Rectal smooth muscle tissue (tissue), 1 donor: ENCODE data around the gene KCNT1.

Experiments
- H3K27ac ChIP-seq: one replicate; pipeline ENCODE4 v1.7.0; 2013; ENCODE audit warnings: low read depth, low read length, inconsistent platforms
- H3K27me3 ChIP-seq: one replicate; pipeline ENCODE4 v1.7.0; 2013; ENCODE audit warnings: low read length; ENCODE audit not compliant: control insufficient read depth, insufficient read depth
- H3K36me3 ChIP-seq: one replicate; pipeline ENCODE4 v1.7.0; 2013; ENCODE audit warnings: low read length; ENCODE audit not compliant: control insufficient read depth, insufficient read depth
- H3K4me1 ChIP-seq: one replicate; pipeline ENCODE4 v1.7.0; 2013; ENCODE audit warnings: low read length; ENCODE audit not compliant: control insufficient read depth, insufficient read depth
- H3K4me3 ChIP-seq: one replicate; pipeline ENCODE4 v1.7.0; 2013; ENCODE audit warnings: low read length
- H3K9ac ChIP-seq: one replicate; pipeline ENCODE4 v1.7.0; 2013; ENCODE audit warnings: low read length

Gene KCNT1

GRCh38 chr9:135695036-135695435 is 6.9 kb upstream of the KCNT1 start:
- no peaks in the 10 kb centered on the region for H3K27me3 ChIP-seq
- H3K4me3 ChIP-seq = no peak overlapping the region
- H3K36me3 ChIP-seq = no peaks in the 10 kb centered on the region
- no peak overlapping the region for H3K27ac ChIP-seq
- H3K4me1 ChIP-seq = no peaks in the 10 kb centered on the region
- H3K9ac ChIP-seq = no peak overlapping the region

- H3K9ac ChIP-seq = no peak overlapping the region
- H3K27ac ChIP-seq = no peak overlapping the region
- H3K27me3 ChIP-seq = no peaks in the 10 kb centered on the region
- no peak overlapping the region for H3K4me3 ChIP-seq
- no peaks in the 10 kb centered on the region for H3K36me3 ChIP-seq
- no peaks in the 10 kb centered on the region for H3K4me1 ChIP-seq
These were observed 6.3 kb upstream of the KCNT1 start for GRCh38 chr9:135695642-135696041.

GRCh38 chr9:135696446-135696845 is 5.5 kb upstream of the KCNT1 start:
- Histone ChIP-seq H3K9ac (no peak overlapping the region), H3K4me1 (no peaks in the 10 kb centered on the region), H3K27ac (no peak overlapping the region), H3K36me3 (no peaks in the 10 kb centered on the region), H3K4me3 (no peak overlapping the region), H3K27me3 (no peaks in the 10 kb centered on the region)

GRCh38 chr9:135697226-135697625 is 4.8 kb upstream of the KCNT1 start:
- H3K27me3 ChIP-seq = no peaks in the 10 kb centered on the region
- no peak overlapping the region for H3K27ac ChIP-seq
- no peak overlapping the region for H3K4me3 ChIP-seq
- H3K9ac ChIP-seq = no peak overlapping the region
- no peaks in the 10 kb centered on the region for H3K4me1 ChIP-seq
- no peaks in the 10 kb centered on the region for H3K36me3 ChIP-seq

- H3K4me1 ChIP-seq = no peaks in the 10 kb centered on the region
- H3K9ac ChIP-seq = no peak overlapping the region
- no peaks in the 10 kb centered on the region for H3K36me3 ChIP-seq
- peaks cover 6% of the 10 kb centered on the region for H3K27me3 ChIP-seq
- no peak overlapping the region for H3K4me3 ChIP-seq
- H3K27ac ChIP-seq = no peak overlapping the region
These were observed 3.7 kb upstream of the KCNT1 start for GRCh38 chr9:135698236-135698635.

- no peaks in the 10 kb centered on the region for H3K4me1 ChIP-seq
- no peak overlapping the region for H3K27ac ChIP-seq
- no peak overlapping the region for H3K9ac ChIP-seq
- no peak overlapping the region for H3K4me3 ChIP-seq
- H3K27me3 ChIP-seq = peaks cover 8% of the 10 kb centered on the region
- H3K36me3 ChIP-seq = no peaks in the 10 kb centered on the region
These were observed 3.2 kb upstream of the KCNT1 start for GRCh38 chr9:135698767-135699166.

- Histone ChIP-seq H3K36me3 (no peaks in the 10 kb centered on the region), H3K27ac (no peak within 1 kb of the TSS), H3K4me1 (no peaks in the 10 kb centered on the region), H3K9ac (no peak within 1 kb of the TSS), H3K27me3 (peaks cover 12% of the 10 kb centered on the region), H3K4me3 (no peak within 1 kb of the TSS)
These were observed 2.5 kb upstream of the KCNT1 start, which contains the start of gene SOHLH1 for GRCh38 chr9:135699440-135699839. Gene SOHLH1, minus strand, starts transcription at chr9:135699481. Its CDS starts 14 bp downstream, at chr9:135699467.

GRCh38 chr9:135700525-135700924 is 1.5 kb upstream of the KCNT1 start:
- Histone ChIP-seq H3K27me3 (peaks cover 18% of the 10 kb centered on the region), H3K36me3 (no peaks in the 10 kb centered on the region), H3K9ac (no peak overlapping the region), H3K27ac (no peak overlapping the region), H3K4me3 (no peak overlapping the region), H3K4me1 (no peaks in the 10 kb centered on the region)

GRCh38 chr9:135701067-135701958 is 672 bp upstream of the KCNT1 start:
- Histone ChIP-seq H3K4me1 (no peaks in the 10 kb centered on the region), H3K4me3 (no peak overlapping the region), H3K36me3 (no peaks in the 10 kb centered on the region), H3K9ac (no peak overlapping the region), H3K27ac (no peak overlapping the region), H3K27me3 (peaks cover 18% of the 10 kb centered on the region)

GRCh38 chr9:135703726-135704125 is 1.7 kb downstream of the KCNT1 start:
- H3K36me3 ChIP-seq = no peaks in the 10 kb centered on the region
- H3K9ac ChIP-seq = no peak overlapping the region
- H3K27me3 ChIP-seq = peaks cover 18% of the 10 kb centered on the region
- no peak overlapping the region for H3K27ac ChIP-seq
- H3K4me3 ChIP-seq = no peak overlapping the region
- H3K4me1 ChIP-seq = no peaks in the 10 kb centered on the region

- Histone ChIP-seq H3K36me3 (no peaks in the 10 kb centered on the region), H3K27me3 (peaks cover 18% of the 10 kb centered on the region), H3K4me1 (no peaks in the 10 kb centered on the region), H3K4me3 (no peak overlapping the region), H3K27ac (no peak overlapping the region), H3K9ac (no peak overlapping the region)
These were observed 2.5 kb downstream of the KCNT1 start for GRCh38 chr9:135704483-135704882.

GRCh38 chr9:135705376-135705775 is 3.4 kb downstream of the KCNT1 start:
- Histone ChIP-seq H3K4me3 (no peak overlapping the region), H3K36me3 (no peaks in the 10 kb centered on the region), H3K4me1 (no peaks in the 10 kb centered on the region), H3K27me3 (peaks cover 18% of the 10 kb centered on the region), H3K27ac (no peak overlapping the region), H3K9ac (no peak overlapping the region)

- Histone ChIP-seq H3K4me3 (no peak overlapping the region), H3K27ac (no peak overlapping the region), H3K27me3 (peaks cover 18% of the 10 kb centered on the region)
These were observed 4.3 kb downstream of the KCNT1 start for GRCh38 chr9:135706288-135706687.

More at GRCh38 chr9:135706288-135706687, 4.3 kb downstream of the KCNT1 start:
- H3K36me3 ChIP-seq = no peaks in the 10 kb centered on the region
- H3K9ac ChIP-seq = no peak overlapping the region
- no peaks in the 10 kb centered on the region for H3K4me1 ChIP-seq
